ENCODE measurements around the gene FHIT. TPM values are rescaled to one million over a fixed set of nuclear protein-coding genes. Genes with fewer than 3 reads are reported as not detected.

Gene FHIT
- total RNA-seq, 1 experiment from 2014 or later: 7.8 TPM

- in situ Hi-C loops (cut with HindIII; ENCODE audit: low sequenced_read_pairs): no loop called here
- no peak for DNase-seq (ENCODE audit: low spot score)
Measured at GRCh38 chr3:60528651-60529050, 722.6 kb downstream of the FHIT start.

- in situ Hi-C loops (cut with HindIII; ENCODE audit: low sequenced_read_pairs): no loop called here
- no peak for DNase-seq (ENCODE audit: low spot score)
Measured at GRCh38 chr3:60523536-60523935, 727.7 kb downstream of the FHIT start.

GRCh38 chr3:60517134-60517533, 734.1 kb downstream of the FHIT start:
- in situ Hi-C loops (cut with HindIII; ENCODE audit: low sequenced_read_pairs): no loop called here
- DNase-seq (ENCODE audit: low spot score): no peak

GRCh38 chr3:60514866-60515265, 736.4 kb downstream of the FHIT start:
- in situ Hi-C loops (cut with HindIII; ENCODE audit: low sequenced_read_pairs): no loop called here
- DNase-seq (ENCODE audit: low spot score): no peak

- in situ Hi-C loops (cut with HindIII; ENCODE audit: low sequenced_read_pairs): no loop called here
- DNase-seq (ENCODE audit: low spot score): peak; percentile 17
Measured at GRCh38 chr3:60514085-60514649, 737.1 kb downstream of the FHIT start.

- no peak for DNase-seq (ENCODE audit: low spot score)
- in situ Hi-C loops (cut with HindIII; ENCODE audit: low sequenced_read_pairs): no loop called here
Measured at GRCh38 chr3:60513241-60513640, 738.0 kb downstream of the FHIT start.

GRCh38 chr3:60512506-60512905, 738.7 kb downstream of the FHIT start:
- in situ Hi-C loops (cut with HindIII; ENCODE audit: low sequenced_read_pairs): no loop called here
- DNase-seq (ENCODE audit: low spot score): peak; percentile 65

- no peak for DNase-seq (ENCODE audit: low spot score)
- in situ Hi-C loops (cut with HindIII; ENCODE audit: low sequenced_read_pairs): no loop called here
Measured at GRCh38 chr3:60509471-60509870, 741.8 kb downstream of the FHIT start.

- in situ Hi-C loops (cut with HindIII; ENCODE audit: low sequenced_read_pairs): no loop called here
- DNase-seq (ENCODE audit: low spot score): no peak
Measured at GRCh38 chr3:60504827-60505457, 746.3 kb downstream of the FHIT start.

GRCh38 chr3:60501314-60501713, 749.9 kb downstream of the FHIT start:
- in situ Hi-C loops (cut with HindIII; ENCODE audit: low sequenced_read_pairs): no loop called here
- DNase-seq (ENCODE audit: low spot score): no peak

- DNase-seq (ENCODE audit: low spot score): peak; percentile 28
- in situ Hi-C loops (cut with HindIII; ENCODE audit: low sequenced_read_pairs): no loop called here
Measured at GRCh38 chr3:60497902-60498301, 753.4 kb downstream of the FHIT start.

- no peak for DNase-seq (ENCODE audit: low spot score)
- in situ Hi-C loops (cut with HindIII; ENCODE audit: low sequenced_read_pairs): no loop called here
Measured at GRCh38 chr3:60490992-60491391, 760.3 kb downstream of the FHIT start.

GRCh38 chr3:60475096-60475495, 776.2 kb downstream of the FHIT start:
- DNase-seq (ENCODE audit: low spot score): no peak
- in situ Hi-C loops (cut with HindIII; ENCODE audit: low sequenced_read_pairs): no loop called here

GRCh38 chr3:60469481-60469880, 781.8 kb downstream of the FHIT start:
- no peak for DNase-seq (ENCODE audit: low spot score)
- in situ Hi-C loops (cut with HindIII; ENCODE audit: low sequenced_read_pairs): no loop called here

- DNase-seq (ENCODE audit: low spot score): no peak
- in situ Hi-C loops (cut with HindIII; ENCODE audit: low sequenced_read_pairs): no loop called here
Measured at GRCh38 chr3:60463685-60464084, 787.6 kb downstream of the FHIT start.

- in situ Hi-C loops (cut with HindIII; ENCODE audit: low sequenced_read_pairs): no loop called here
Measured at GRCh38 chr3:60461267-60461666, 790.0 kb downstream of the FHIT start.

GRCh38 chr3:60456180-60456579, 795.1 kb downstream of the FHIT start:
- in situ Hi-C loops (cut with HindIII; ENCODE audit: low sequenced_read_pairs): no loop called here
- no peak for DNase-seq (ENCODE audit: low spot score)

More at GRCh38 chr3:60461267-60461666, 790.0 kb downstream of the FHIT start:
- DNase-seq (ENCODE audit: low spot score): no peak

- DNase-seq (ENCODE audit: low spot score): no peak
- in situ Hi-C loops (cut with HindIII; ENCODE audit: low sequenced_read_pairs): no loop called here
Measured at GRCh38 chr3:60453326-60453725, 797.9 kb downstream of the FHIT start.

GRCh38 chr3:60448696-60449095, 802.6 kb downstream of the FHIT start:
- in situ Hi-C loops (cut with HindIII; ENCODE audit: low sequenced_read_pairs): no loop called here
- DNase-seq (ENCODE audit: low spot score): no peak

- in situ Hi-C loops (cut with HindIII; ENCODE audit: low sequenced_read_pairs): no loop called here
- no peak for DNase-seq (ENCODE audit: low spot score)
Measured at GRCh38 chr3:60445446-60445845, 805.8 kb downstream of the FHIT start.

- in situ Hi-C loops (cut with HindIII; ENCODE audit: low sequenced_read_pairs): no loop called here
- no peak for DNase-seq (ENCODE audit: low spot score)
Measured at GRCh38 chr3:60444898-60445437, 806.3 kb downstream of the FHIT start.
